Uterus (tissue), 2 donors: ENCODE measurements around the gene TMEM59L.

ENCODE experiments used
- POLR2A ChIP-seq, 2 donors: fragments of 450-650 bp; IDR thresholded peaks; one replicate each; pipeline ENCODE4 v1.6.1; 2016; ENCODE audit warnings: antibody characterized with exemption in 2 of 2, mild to moderate bottlenecking in 1 of 2, moderate library complexity in 1 of 2
- TF ChIP-seq, protein P1 (sequence below), 4 experiments: fragments of 200-600 bp in 2 of 4; fragments of 450-650 bp in 2 of 4; sonication (generic) in 2 of 4; IDR thresholded peaks; one replicate each; pipeline ENCODE4 v1.5.1; 2016 to 2019; ENCODE audit warnings: antibody characterized with exemption in 4 of 4, mild to moderate bottlenecking in 2 of 4, moderate library complexity in 1 of 4

GRCh38 chr19:18612051-18612771, 459 bp upstream of the TMEM59L start:
- TF ChIP-seq, protein P1, sequence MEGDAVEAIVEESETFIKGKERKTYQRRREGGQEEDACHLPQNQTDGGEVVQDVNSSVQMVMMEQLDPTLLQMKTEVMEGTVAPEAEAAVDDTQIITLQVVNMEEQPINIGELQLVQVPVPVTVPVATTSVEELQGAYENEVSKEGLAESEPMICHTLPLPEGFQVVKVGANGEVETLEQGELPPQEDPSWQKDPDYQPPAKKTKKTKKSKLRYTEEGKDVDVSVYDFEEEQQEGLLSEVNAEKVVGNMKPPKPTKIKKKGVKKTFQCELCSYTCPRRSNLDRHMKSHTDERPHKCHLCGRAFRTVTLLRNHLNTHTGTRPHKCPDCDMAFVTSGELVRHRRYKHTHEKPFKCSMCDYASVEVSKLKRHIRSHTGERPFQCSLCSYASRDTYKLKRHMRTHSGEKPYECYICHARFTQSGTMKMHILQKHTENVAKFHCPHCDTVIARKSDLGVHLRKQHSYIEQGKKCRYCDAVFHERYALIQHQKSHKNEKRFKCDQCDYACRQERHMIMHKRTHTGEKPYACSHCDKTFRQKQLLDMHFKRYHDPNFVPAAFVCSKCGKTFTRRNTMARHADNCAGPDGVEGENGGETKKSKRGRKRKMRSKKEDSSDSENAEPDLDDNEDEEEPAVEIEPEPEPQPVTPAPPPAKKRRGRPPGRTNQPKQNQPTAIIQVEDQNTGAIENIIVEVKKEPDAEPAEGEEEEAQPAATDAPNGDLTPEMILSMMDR (IDR thresholded peaks at IDR 0.05) = no peak
- no peak for TF ChIP-seq POLR2A (IDR thresholded peaks at IDR 0.05)
